ENCODE data around the gene RARB.

The RARB gene

DNA sequence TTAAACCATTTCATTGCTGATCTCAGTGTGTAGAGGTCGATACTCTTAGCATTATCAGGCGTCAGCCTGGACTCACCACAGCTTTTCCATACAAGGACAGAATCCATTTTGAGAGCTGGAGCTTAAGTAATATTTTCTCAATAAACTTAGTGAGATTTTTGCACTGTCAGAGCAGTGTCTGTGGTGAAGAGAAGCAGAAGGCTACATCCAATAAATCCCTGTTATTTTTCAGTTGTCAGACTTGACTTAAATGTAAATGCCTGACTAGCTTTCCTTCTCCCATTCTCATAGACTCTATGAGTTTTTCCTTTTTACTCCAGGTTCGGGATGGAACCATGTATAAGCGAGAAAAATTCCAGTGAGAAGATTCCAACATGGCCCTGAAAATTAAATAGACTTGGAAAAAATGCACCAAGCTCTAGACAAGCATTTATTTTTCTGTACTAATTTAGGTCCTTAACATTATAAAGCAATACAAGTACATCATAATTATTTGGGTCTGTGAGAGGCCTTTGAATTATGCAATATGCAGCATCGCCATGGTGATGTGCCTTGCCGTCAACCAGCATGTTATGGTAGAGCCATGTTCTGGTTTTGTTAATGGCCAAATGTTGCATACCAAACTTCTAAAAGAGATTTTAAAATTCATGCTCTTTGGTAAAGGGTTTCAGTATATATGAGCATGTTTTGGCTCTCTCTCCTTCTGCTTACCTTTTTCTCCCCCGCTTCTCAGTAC lies 62.0 kb downstream of the RARB start:
- TF ChIP-seq, protein P1, sequence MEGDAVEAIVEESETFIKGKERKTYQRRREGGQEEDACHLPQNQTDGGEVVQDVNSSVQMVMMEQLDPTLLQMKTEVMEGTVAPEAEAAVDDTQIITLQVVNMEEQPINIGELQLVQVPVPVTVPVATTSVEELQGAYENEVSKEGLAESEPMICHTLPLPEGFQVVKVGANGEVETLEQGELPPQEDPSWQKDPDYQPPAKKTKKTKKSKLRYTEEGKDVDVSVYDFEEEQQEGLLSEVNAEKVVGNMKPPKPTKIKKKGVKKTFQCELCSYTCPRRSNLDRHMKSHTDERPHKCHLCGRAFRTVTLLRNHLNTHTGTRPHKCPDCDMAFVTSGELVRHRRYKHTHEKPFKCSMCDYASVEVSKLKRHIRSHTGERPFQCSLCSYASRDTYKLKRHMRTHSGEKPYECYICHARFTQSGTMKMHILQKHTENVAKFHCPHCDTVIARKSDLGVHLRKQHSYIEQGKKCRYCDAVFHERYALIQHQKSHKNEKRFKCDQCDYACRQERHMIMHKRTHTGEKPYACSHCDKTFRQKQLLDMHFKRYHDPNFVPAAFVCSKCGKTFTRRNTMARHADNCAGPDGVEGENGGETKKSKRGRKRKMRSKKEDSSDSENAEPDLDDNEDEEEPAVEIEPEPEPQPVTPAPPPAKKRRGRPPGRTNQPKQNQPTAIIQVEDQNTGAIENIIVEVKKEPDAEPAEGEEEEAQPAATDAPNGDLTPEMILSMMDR (IDR thresholded peaks at IDR 0.05; ENCODE audit: low read length, missing control alignments): no peak
- DNase-seq (ENCODE audit: low read depth): no peak
- no peak overlapping the region for H3K4me3 ChIP-seq (replicated peaks; ENCODE audit: low read depth, low read length)

DNA sequence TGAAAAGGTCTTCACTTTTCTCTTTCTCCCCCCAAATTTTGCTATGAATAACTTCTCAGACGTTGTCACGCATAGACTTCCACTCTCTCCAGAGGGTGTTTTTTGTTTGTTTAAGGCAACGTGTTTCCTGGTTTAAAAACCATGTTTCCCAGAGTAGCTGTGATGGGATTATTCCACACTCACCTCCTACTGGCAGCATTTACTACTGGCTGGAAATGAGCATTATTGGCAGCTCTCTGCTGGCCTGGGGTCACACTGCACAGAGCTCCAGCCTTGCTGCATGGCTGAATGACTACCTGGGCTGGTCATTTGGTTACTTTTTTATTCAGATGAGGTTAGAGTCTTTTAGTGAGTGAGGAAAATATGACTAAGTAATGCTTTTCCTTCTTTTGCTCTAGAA lies 65.2 kb downstream of the RARB start:
- peak; percentile 38 for DNase-seq (ENCODE audit: low read depth)
- H3K4me3 ChIP-seq (replicated peaks; ENCODE audit: low read depth, low read length): no peak overlapping the region
- TF ChIP-seq, protein P1 (IDR thresholded peaks at IDR 0.05; ENCODE audit: low read length, missing control alignments): no peak

DNA sequence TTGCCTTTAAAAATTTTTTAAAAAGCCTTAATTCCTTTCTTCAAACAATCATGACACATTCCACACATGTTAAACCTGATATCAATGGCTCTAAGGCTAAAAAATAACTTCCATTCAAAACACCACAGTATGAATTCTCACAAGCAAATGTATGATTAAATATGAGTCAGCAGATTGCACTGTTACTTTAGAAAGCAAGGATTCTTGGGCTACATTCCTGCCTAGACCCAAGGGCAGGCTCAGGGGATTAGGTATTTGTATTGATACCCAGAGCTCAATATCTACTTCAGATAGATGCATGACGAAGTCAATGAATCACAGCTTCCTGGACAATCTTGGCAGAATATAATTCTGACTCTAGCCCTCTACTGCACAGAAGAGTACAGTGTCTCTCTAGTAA lies 65.7 kb downstream of the RARB start:
- no peak overlapping the region for H3K4me3 ChIP-seq (replicated peaks; ENCODE audit: low read depth, low read length)
- DNase-seq (ENCODE audit: low read depth): peak; percentile 73
- TF ChIP-seq, protein P1 (IDR thresholded peaks at IDR 0.05; ENCODE audit: low read length, missing control alignments): no peak

DNA sequence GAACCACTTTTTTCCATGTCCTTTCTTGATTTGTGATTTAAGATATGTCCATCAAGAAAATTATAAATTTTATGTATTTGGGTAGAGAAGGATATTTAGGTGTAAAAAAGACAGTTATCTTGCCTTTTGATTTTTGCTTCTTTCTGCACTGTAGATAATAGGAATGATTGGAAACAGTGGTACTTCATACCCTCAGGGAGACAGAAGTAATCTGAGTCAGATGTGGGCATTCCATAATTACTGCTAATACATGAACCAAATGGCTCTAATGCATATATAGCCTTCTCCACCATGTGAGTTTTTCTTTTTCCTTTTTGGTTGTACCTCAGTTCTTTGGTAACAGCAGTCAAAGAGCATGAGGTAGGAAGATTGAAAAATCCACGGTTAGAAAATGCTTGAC lies 67.2 kb downstream of the RARB start:
- H3K4me3 ChIP-seq (replicated peaks; ENCODE audit: low read depth, low read length): no peak overlapping the region
- TF ChIP-seq, protein P1 (IDR thresholded peaks at IDR 0.05; ENCODE audit: low read length, missing control alignments): no peak
- DNase-seq (ENCODE audit: low read depth): no peak

DNA sequence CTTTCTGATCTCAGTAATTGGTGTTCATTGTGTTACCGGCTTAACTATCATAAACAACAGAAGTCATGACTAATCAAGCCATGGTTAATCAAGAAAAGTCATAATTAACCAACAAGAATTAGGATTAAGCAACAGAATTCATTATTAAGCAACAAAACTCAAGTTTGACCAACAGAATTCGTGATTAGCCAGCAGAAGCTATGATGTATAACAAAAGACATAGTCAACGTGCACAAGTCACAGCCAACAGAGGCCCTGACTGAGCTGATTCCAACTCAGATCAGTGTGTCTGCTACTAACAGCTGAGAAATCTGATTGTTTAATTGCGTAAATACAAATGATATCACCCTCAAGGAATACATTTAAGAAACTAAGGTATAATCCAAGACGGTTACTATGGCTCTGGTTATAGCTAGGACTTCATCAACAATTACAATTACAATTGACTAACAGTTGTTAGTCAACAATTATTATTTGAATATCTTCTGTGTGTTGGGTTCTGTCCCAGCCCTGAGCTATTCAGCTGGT lies 67.7 kb downstream of the RARB start:
- no peak overlapping the region for H3K4me3 ChIP-seq (replicated peaks; ENCODE audit: low read depth, low read length)
- TF ChIP-seq, protein P1 (IDR thresholded peaks at IDR 0.05; ENCODE audit: low read length, missing control alignments): no peak
- no peak for DNase-seq (ENCODE audit: low read depth)

DNA sequence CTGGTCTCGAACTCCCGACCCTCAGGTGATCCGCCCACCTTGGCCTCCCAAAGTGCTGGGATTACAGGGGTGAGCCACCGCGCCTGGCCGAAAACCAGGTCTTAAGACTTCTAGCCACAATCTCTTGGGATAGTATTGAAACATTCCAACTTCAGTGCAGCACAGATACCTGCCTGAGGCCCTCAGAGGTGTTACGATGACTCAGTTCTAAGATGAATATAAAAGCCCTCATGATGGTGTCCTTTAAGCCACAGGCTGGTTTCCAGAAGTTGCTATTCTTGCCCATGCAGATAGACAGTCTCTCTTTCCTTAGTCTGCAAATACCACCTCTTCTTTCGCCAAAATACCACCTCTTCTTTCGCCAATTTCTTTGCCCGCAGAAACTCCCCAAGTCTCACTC lies 69.0 kb downstream of the RARB start:
- TF ChIP-seq, protein P1 (IDR thresholded peaks at IDR 0.05; ENCODE audit: low read length, missing control alignments): no peak
- H3K4me3 ChIP-seq (replicated peaks; ENCODE audit: low read depth, low read length): no peak overlapping the region
- no peak for DNase-seq (ENCODE audit: low read depth)
